Peyer's patch (tissue), 4 donors: ENCODE results near the gene NME4.

ENCODE experiments used
- POLR2A ChIP-seq, 2 donors: fragments of 450-650 bp; IDR thresholded peaks; one replicate each; pipeline ENCODE4 v1.5.1; 2017; ENCODE audit warnings: antibody characterized with exemption in 2 of 2, mild to moderate bottlenecking in 2 of 2, moderate library complexity in 2 of 2
- TF ChIP-seq, protein P1 (sequence below), 6 experiments: fragments of 450-650 bp in 4 of 6; fragments of 200-600 bp in 2 of 6; sonication (generic) in 1 of 6; IDR thresholded peaks; one replicate each; pipeline ENCODE4 v1.5.1; 2017 to 2019; ENCODE audit warnings: antibody characterized with exemption in 6 of 6, mild to moderate bottlenecking in 3 of 6, moderate library complexity in 1 of 6

DNA sequence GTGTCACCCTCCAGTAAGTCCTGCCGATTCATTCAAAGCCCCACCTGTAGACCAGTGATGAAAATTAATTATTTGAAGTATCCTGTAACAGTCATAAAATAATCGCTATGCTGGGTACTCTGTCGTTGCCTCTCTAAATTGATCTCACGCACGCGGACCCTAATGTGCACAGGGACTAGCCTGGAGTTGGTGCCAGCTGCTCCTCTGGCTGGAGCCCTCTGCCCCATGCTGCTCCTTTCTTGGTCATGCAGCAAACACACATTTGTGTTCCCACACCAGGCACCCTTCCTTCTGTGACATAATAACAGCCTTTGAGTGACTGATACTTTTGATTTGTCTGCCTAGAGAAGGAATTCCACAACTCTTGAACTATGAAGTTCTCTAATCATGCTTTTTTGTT lies 44.4 kb downstream of the NME4 start:
- TF ChIP-seq, protein P1, sequence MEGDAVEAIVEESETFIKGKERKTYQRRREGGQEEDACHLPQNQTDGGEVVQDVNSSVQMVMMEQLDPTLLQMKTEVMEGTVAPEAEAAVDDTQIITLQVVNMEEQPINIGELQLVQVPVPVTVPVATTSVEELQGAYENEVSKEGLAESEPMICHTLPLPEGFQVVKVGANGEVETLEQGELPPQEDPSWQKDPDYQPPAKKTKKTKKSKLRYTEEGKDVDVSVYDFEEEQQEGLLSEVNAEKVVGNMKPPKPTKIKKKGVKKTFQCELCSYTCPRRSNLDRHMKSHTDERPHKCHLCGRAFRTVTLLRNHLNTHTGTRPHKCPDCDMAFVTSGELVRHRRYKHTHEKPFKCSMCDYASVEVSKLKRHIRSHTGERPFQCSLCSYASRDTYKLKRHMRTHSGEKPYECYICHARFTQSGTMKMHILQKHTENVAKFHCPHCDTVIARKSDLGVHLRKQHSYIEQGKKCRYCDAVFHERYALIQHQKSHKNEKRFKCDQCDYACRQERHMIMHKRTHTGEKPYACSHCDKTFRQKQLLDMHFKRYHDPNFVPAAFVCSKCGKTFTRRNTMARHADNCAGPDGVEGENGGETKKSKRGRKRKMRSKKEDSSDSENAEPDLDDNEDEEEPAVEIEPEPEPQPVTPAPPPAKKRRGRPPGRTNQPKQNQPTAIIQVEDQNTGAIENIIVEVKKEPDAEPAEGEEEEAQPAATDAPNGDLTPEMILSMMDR (IDR thresholded peaks at IDR 0.05) = no peak
- TF ChIP-seq POLR2A (IDR thresholded peaks at IDR 0.05) = no peak
